DMS 273 (cell line): Measurements from ENCODE around the gene TRIM36.

Experiments
- DNase-seq: peaks from one replicate; lab custom pipeline; 2025; ENCODE audit not compliant: unreplicated experiment; lab: John Stamatoyannopoulos, UW

The TRIM36 gene

GRCh38 chr5:115079924-115080623 is 89.6 kb downstream of the TRIM36 start:
- no peak for DNase-seq
